IPS-20b (cell line): ENCODE data around the gene PNPLA1.

ENCODE experiments used
- H3K27ac ChIP-seq: one replicate; pipeline ENCODE4 v1.5.1; 2013; ENCODE audit warnings: low read length
- H3K27me3 ChIP-seq: 2 replicates; pipeline ENCODE4 v1.6.1; 2013; ENCODE audit warnings: mild to moderate bottlenecking, low read length, inconsistent platforms; ENCODE audit not compliant: insufficient read depth
- H3K36me3 ChIP-seq: 2 replicates; pipeline ENCODE4 v1.6.1; 2013; ENCODE audit warnings: low read depth, mild to moderate bottlenecking, inconsistent platforms, low read length, moderate library complexity; ENCODE audit not compliant: insufficient read depth
- H3K4me1 ChIP-seq: 2 replicates; pipeline ENCODE4 v1.6.1; 2013; ENCODE audit warnings: mild to moderate bottlenecking, control low read depth, inconsistent platforms, low read length, moderate library complexity; ENCODE audit not compliant: insufficient read depth
- H3K4me3 ChIP-seq: 2 replicates; pipeline ENCODE4 v1.5.1; 2013; ENCODE audit warnings: mild to moderate bottlenecking, low read length, inconsistent platforms
- H3K9ac ChIP-seq: 2 replicates; pipeline ENCODE4 v1.6.1; 2013; ENCODE audit warnings: low read depth, mild to moderate bottlenecking, inconsistent platforms, low read length, moderate library complexity
- H3K9me3 ChIP-seq: 2 replicates; pipeline ENCODE4 v1.6.1; 2013; ENCODE audit warnings: mild to moderate bottlenecking, low read depth, low read length, inconsistent platforms; ENCODE audit not compliant: insufficient read depth

PNPLA1 gene

GRCh38 chr6:36324191-36324590 is 54.3 kb downstream of the PNPLA1 start:
- Histone ChIP-seq H3K4me3 (no peak overlapping the region), H3K4me1 (peaks cover 9% of the 10 kb centered on the region; the same call in 1 of the 2 replicates), H3K27me3 (no peaks in the 10 kb centered on the region), H3K9ac (no peak overlapping the region), H3K27ac (no peak overlapping the region), H3K36me3 (no peaks in the 10 kb centered on the region), H3K9me3 (no peaks in the 10 kb centered on the region)

- Histone ChIP-seq H3K27ac (no peak overlapping the region), H3K27me3 (no peaks in the 10 kb centered on the region), H3K9me3 (no peaks in the 10 kb centered on the region), H3K9ac (no peak overlapping the region), H3K4me3 (no peak overlapping the region), H3K36me3 (no peaks in the 10 kb centered on the region), H3K4me1 (peaks cover 9% of the 10 kb centered on the region; the same call in 1 of the 2 replicates)
These were observed 54.9 kb downstream of the PNPLA1 start for GRCh38 chr6:36324715-36325114.

GRCh38 chr6:36326356-36326995 is 56.6 kb downstream of the PNPLA1 start:
- Histone ChIP-seq H3K27ac (no peak overlapping the region), H3K9me3 (no peaks in the 10 kb centered on the region), H3K4me1 (peaks cover 11% of the 10 kb centered on the region; the same call in 1 of the 2 replicates), H3K36me3 (no peaks in the 10 kb centered on the region), H3K27me3 (no peaks in the 10 kb centered on the region), H3K4me3 (no peak overlapping the region), H3K9ac (no peak overlapping the region)

- Histone ChIP-seq H3K9me3 (no peaks in the 10 kb centered on the region), H3K36me3 (no peaks in the 10 kb centered on the region), H3K27me3 (no peaks in the 10 kb centered on the region), H3K27ac (no peak overlapping the region), H3K4me3 (no peak overlapping the region), H3K4me1 (peaks cover 11% of the 10 kb centered on the region; the same call in 1 of the 2 replicates), H3K9ac (no peak overlapping the region)
These were observed 57.5 kb downstream of the PNPLA1 start for GRCh38 chr6:36327226-36327918.

- Histone ChIP-seq H3K9me3 (no peaks in the 10 kb centered on the region), H3K36me3 (no peaks in the 10 kb centered on the region)
These were observed 58.0 kb downstream of the PNPLA1 start for GRCh38 chr6:36327919-36328236.

GRCh38 chr6:36328600-36328999 is 58.7 kb downstream of the PNPLA1 start:
- no peaks in the 10 kb centered on the region for H3K9me3 ChIP-seq
- no peak overlapping the region for H3K4me3 ChIP-seq
- H3K27me3 ChIP-seq, result peaks cover 5% of the 10 kb centered on the region; the same call in 1 of the 2 replicates
- H3K4me1 ChIP-seq, result peaks cover 11% of the 10 kb centered on the region; the same call in 1 of the 2 replicates
- H3K36me3 ChIP-seq, result no peaks in the 10 kb centered on the region
- no peak overlapping the region for H3K27ac ChIP-seq
- no peak overlapping the region for H3K9ac ChIP-seq

More at GRCh38 chr6:36327919-36328236, 58.0 kb downstream of the PNPLA1 start:
- no peaks in the 10 kb centered on the region for H3K27me3 ChIP-seq
- H3K4me1 ChIP-seq, result peaks cover 11% of the 10 kb centered on the region; the same call in 1 of the 2 replicates
- H3K4me3 ChIP-seq, result no peak overlapping the region
- no peak overlapping the region for H3K27ac ChIP-seq
- no peak overlapping the region for H3K9ac ChIP-seq

- Histone ChIP-seq H3K36me3 (no peaks in the 10 kb centered on the region), H3K4me1 (peaks cover 15% of the 10 kb centered on the region; the same call in 1 of the 2 replicates), H3K27me3 (peaks cover 13% of the 10 kb centered on the region; the same call in 1 of the 2 replicates), H3K4me3 (no peak overlapping the region), H3K27ac (no peak overlapping the region), H3K9me3 (no peaks in the 10 kb centered on the region), H3K9ac (0 out of 2 replicates have a peak overlapping the region, but pooled peaks have one; percentile 29)
These were observed 60.0 kb downstream of the PNPLA1 start for GRCh38 chr6:36329798-36330291.

- Histone ChIP-seq H3K4me1 (peaks cover 15% of the 10 kb centered on the region; the same call in 1 of the 2 replicates), H3K9ac (0 out of 2 replicates have a peak overlapping the region, but pooled peaks have one; percentile 29), H3K27me3 (peaks cover 18% of the 10 kb centered on the region; the same call in 1 of the 2 replicates)
These were observed 60.5 kb downstream of the PNPLA1 start for GRCh38 chr6:36330366-36330765.

GRCh38 chr6:36331381-36331780 is 61.5 kb downstream of the PNPLA1 start:
- H3K4me1 ChIP-seq, result peaks cover 15% of the 10 kb centered on the region; the same call in 1 of the 2 replicates
- H3K27ac ChIP-seq, result no peak overlapping the region
- no peak overlapping the region for H3K4me3 ChIP-seq
- no peaks in the 10 kb centered on the region for H3K9me3 ChIP-seq
- H3K27me3 ChIP-seq, result peaks cover 18% of the 10 kb centered on the region; the same call in 1 of the 2 replicates
- H3K36me3 ChIP-seq, result no peaks in the 10 kb centered on the region
- H3K9ac ChIP-seq, result no peak overlapping the region

More at GRCh38 chr6:36330366-36330765, 60.5 kb downstream of the PNPLA1 start:
- Histone ChIP-seq H3K27ac (no peak overlapping the region), H3K36me3 (no peaks in the 10 kb centered on the region), H3K4me3 (no peak overlapping the region), H3K9me3 (no peaks in the 10 kb centered on the region)

GRCh38 chr6:36333171-36333895 is 63.5 kb downstream of the PNPLA1 start:
- H3K27me3 ChIP-seq, result peaks cover 18% of the 10 kb centered on the region; the same call in 1 of the 2 replicates
- no peaks in the 10 kb centered on the region for H3K36me3 ChIP-seq
- no peak overlapping the region for H3K27ac ChIP-seq
- peaks cover 6% of the 10 kb centered on the region; the same call in 1 of the 2 replicates for H3K4me1 ChIP-seq
- no peak overlapping the region for H3K9ac ChIP-seq
- H3K9me3 ChIP-seq, result no peaks in the 10 kb centered on the region
- no peak overlapping the region; the same call in 1 of the 2 replicates for H3K4me3 ChIP-seq

- no peak overlapping the region for H3K9ac ChIP-seq
- peaks cover 6% of the 10 kb centered on the region; the same call in 1 of the 2 replicates for H3K4me1 ChIP-seq
- no peaks in the 10 kb centered on the region for H3K9me3 ChIP-seq
These were observed 64.3 kb downstream of the PNPLA1 start for GRCh38 chr6:36333931-36334725.

More at GRCh38 chr6:36333931-36334725, 64.3 kb downstream of the PNPLA1 start:
- H3K4me3 ChIP-seq, result no peak overlapping the region; the same call in 1 of the 2 replicates
- no peak overlapping the region for H3K27ac ChIP-seq
- no peaks in the 10 kb centered on the region for H3K36me3 ChIP-seq
- H3K27me3 ChIP-seq, result peaks cover 20% of the 10 kb centered on the region
